GM21717 (cell line): ENCODE results near the gene RASSF9.

Experiments
- ATAC-seq: cut with Tn5 transposase; IDR thresholded peaks from one replicate; pipeline ENCODE4 v1.9.1; 2021; ENCODE audit warnings: mild to moderate bottlenecking, moderate library complexity; ENCODE audit not compliant: unreplicated experiment

RASSF9 gene

DNA sequence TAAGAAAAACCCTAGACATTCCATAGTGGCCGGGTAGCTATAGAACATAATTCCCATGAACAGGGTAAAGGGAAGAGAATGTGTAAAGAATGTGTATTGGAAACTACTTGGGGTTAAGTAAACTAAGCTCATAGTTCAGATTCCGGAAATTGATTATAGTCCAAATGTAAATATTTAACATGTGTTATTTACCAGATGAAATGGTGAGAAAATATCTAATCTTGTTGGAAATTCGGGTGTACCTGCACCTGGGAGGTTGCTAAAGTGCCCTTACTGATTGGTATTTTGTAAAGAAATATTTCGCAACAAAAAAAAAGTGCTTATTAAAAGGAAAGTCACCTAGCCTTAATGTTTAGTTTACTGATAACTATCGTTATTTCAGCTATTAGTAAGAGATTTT is 14.4 kb downstream of the RASSF9 start:
- ATAC-seq = no peak

DNA sequence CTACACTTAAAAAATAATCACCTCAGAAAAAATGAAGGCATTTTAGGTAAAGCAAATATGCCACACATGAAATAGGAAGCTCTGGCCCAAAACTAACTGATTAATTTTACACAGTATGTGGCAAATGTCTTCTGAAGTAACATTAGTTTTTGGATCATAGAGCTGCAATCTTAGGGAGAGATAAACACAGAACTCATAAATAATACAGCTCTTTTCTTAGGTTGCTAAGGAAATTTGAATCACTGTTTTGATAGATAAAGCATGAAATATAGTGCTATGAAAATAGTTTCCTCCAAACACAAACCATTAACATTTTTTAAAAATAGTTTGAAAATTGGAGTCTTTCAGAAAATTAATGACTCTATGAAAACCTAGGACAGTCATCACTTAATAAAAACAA is 15.0 kb downstream of the RASSF9 start:
- ATAC-seq = no peak

DNA sequence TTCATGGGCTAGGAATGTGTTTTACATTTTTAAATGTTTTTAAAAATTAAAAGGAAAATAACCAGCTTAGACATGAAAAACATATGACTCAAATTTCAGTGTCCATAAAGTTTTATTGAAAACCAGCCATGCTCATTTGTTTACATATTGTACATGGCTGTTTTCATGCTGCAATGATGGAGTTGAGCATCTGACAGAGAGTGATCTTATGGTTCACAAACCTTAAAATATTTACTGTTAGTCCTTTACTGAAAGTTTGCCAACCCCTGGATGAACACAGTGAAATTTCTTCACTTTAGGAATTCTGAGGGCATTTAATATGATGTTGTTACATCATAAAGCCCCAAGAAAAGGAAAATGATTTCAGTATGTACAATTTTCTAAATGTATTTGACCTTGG is 16.1 kb downstream of the RASSF9 start:
- ATAC-seq = no peak

DNA sequence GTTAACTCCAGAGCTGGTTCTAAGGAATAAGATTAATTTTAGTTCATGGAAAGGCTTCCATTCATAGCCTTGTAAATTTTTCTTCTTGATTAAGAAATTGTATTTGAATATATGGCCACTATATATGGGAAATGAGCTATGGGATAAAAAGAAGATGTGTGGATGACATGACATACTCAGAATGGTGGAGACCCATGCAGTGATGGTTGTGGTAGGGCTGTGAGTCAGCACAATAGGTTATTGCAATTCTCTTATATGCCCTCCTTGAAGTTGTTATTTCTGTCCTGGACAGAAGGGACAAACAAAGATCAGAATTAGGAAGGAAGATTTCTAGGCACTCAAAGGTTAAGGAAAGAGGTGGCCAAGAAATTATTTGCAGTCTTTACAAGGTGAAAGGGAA is 21.5 kb downstream of the RASSF9 start:
- ATAC-seq = no peak

DNA sequence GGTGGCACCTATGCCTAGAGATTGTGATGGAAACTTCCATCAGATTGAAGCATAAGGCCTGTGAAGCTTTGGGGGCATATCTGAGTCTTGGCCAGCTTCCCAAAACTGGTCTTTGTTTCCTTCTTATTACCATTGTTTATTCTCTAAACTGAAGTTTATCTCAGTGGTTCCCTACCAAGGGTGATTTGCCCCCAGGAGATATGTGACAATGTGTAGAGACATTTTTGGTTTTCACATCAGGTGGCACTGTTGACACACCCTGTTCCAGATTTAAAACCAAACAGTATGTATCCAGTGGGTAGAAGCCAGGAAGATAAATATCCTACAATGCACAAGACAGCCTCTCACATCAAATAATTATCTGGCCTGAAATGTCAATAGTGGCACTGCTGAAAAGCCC is 22.1 kb downstream of the RASSF9 start:
- no peak for ATAC-seq

DNA sequence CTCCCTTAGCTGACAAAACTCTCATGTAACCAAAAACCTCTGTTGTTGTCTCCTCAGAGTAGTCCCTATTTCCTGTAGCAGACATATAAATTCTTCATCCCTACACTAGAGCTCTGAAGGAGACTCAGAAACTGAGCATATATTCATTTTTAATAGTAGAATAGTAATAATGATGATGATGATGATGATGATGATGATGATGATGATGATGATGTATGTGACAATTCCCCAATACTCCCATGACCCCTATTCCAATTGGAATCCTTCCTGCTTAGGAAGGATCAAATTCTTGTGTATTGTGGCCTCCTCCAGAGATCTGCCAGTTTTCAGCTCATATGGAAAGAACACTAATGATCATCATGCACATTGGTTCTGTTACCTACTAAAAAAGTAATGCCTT is 26.7 kb downstream of the RASSF9 start:
- no peak for ATAC-seq

DNA sequence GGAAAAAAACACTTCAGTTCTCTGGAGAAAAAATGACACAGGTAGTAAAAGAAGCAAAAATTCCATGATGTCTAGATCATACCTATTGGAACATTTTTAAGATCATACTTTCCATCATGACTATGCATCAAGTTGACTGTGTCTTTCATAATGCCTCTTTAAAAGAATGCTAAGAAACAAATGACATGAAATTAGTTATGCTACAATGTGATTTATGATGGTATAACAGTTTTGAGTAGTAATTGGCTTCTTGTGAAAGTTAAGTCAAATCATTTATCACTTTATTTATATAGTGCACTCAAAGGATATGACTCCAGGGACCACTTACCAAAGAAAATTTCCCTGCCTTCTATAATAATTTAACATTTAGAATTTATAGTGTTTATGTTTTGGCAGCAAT is 28.5 kb downstream of the RASSF9 start:
- ATAC-seq = no peak

DNA sequence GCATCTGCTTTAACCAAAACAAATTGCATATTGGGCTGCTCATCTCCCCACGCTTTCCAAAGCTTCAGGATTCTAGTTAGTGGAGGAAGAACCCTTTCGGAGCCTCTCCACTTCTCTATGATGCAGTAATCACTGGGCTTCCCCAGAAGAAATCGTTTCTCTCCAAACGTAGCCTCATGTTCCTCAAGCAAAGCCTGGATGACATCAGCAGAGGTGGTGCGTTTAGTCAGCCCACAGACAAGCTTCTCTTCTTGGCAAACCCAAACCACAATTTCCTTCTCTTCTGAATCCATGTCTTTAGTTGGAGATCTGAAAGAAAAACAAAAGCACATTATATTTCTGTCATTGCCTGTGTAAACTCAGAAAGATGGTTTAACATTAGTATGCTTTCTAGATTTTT is 30.6 kb downstream of the RASSF9 start:
- no peak for ATAC-seq

DNA sequence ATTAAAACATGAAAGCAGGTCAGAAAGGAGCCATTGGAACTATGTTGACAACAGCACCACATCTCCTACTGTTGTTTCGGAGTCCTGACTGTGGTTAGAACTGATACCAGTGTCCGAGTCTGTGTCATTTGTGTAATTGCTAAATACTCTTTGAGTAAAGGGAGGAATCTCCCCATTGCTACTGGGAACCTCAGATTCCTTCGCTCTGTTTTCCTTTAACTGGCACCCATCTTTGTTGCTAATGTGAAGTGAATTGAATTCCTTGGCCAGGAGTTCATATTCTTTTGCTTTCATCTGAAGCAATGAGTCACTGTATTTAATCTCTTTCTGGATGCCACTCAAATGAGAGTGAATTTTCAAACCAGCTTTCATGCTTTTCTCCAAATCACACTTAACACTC is 31.5 kb downstream of the RASSF9 start:
- ATAC-seq = no peak

DNA sequence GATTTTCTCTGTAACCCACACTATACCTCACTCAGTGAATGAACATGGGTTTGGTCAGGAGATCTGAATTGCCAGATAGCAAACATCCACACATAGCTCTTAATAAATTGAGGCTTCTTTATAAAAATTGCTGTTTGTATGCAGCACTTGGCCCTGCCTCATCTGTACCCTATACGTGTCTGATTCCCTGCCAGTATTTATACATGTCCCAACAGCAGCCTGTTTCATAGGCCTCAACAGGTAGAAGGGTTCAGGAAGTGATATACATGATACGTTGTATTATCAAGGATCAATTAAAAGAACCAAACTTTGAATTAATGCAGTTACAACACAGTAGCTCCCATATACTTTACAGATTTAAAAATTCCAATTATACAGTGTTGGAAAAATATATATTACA is 32.3 kb downstream of the RASSF9 start:
- no peak for ATAC-seq

DNA sequence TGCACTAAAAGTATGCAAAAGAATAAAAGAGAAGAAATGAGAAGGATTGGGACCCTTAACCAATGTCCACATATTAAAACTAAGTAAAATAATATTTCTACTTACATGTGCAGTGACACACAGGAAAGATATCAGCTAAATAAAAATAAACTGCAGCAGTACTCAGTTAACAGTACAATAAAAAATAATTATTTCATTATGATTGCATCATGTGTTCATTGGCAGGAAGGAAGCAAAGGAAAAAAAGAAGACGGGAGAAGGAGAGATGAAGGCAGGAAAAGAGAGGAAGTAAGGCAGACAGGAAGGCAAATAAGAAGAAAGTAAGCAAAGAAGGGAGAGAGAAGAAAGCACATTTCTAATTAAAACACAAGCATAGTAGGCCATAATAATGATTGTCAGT is 33.0 kb downstream of the RASSF9 start:
- no peak for ATAC-seq

DNA sequence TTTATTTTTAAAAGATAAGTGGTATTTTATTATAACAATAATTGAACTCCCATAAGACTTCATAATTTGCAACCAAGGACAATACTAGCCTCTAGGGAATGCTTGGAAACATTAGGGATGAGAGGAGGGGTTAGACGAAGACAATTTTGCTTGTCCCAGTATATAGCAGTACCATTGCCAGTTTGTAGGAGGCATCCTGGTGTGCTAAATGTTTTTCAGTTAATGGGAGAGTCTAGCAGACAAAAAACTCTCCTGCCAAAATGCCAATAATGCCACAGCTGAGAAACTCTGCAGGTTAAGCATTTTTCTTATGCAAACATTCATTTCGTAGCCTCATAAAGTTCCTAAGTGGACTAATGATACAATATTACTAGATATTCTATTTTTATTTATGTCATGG is 38.1 kb downstream of the RASSF9 start:
- ATAC-seq = no peak

DNA sequence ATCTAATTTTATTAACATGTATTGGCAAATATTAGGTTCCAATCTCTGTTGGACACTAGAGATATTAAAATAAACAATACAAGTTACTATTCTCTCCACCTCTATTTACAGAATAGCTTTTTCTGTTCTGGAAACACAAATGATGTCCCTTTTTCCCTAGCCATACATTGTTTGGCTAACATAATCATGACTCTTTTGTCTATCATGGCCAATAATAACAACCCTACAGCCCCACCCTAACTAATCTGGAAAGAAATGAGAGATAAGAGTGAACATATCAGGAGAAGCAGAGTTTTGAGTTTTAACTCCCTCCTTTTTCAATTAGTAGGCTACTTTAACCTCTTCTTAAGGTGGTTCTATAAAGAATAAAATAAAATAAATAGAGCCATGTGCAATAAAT is 40.2 kb downstream of the RASSF9 start:
- ATAC-seq = no peak

DNA sequence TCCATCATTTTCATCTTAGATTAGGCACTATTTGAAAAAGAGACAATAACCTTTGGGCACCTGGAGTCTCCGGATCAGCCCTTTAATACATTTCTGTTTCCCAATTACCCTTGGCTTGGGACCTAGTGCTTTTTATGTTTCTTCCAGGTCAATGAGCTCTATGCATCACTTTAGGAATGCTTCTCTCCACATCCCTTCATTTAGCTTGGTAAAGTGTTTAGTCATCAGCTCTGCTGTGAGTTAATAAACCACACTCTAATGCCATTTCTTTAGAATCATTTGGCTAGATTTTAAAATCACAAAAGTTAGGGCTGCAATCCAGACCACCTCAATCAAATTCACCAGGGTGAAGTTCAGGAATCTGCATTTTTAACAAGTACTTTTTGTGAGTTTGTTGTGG is 41.7 kb downstream of the RASSF9 start:
- ATAC-seq = no peak

DNA sequence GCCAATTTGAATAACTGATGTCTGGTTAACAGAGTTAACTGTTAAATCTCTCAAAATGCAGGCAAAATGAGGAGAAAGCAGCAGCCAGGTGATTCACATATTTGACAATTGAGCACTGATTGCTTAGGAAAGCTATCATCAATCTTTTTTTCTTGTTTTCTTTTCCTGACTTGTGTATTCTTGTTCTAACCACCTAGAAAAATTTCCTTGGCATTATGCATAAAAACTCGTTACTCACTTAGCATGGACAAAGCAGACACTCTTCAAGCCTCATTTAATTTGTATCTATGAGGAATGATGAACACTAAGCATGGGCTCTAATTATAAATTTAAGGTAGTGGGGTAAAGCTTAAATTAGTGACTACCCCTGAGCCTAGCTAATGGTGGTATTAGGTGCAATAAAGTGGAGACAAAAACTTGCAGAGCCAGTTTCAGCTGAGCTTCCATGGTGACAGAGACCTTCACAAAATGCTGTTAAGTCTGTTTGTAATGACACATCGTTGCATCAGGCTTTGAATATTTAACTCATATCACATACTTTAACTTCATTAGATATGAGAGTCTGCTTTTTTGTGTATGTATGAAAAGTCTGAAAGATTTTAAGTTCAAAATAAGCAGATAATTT is 52.0 kb downstream of the RASSF9 start:
- no peak for ATAC-seq

DNA sequence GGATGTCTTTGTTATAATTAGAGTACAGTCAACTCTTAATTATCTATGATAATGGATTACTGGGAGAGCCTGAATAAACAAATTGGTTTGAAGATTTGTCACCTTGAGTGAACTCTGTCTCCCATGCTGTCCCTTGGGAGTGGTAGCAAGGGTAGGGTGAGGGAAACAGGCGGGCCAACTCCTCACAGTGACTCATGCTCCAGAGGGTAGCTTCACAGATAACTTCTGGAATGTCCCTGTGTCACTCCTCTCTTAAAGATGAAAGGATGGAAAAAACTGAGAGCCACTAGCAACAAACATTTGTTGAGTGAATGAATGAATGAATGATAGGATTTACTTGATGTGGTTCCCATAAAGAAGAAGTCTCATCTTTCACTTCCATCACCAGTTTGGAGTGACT is 53.5 kb downstream of the RASSF9 start:
- no peak for ATAC-seq

DNA sequence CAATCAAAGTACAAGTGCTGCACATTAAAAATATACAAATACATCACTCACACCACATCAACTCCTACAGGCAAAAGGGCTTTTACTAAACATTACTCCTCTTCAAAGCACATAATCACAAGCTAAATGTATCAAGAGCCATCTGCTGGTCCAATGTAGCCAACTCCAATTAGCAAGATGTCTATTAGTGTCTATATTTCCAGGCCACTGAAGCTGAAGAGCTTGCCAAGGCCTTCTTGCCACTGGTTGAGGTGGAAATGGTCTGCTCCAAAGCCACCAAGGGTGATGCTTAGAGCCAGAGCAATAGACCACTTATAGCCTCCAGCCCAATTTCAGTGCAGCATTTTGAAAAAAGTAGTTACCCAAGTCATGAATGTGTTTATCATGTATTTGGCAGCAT is 54.4 kb downstream of the RASSF9 start:
- no peak for ATAC-seq

DNA sequence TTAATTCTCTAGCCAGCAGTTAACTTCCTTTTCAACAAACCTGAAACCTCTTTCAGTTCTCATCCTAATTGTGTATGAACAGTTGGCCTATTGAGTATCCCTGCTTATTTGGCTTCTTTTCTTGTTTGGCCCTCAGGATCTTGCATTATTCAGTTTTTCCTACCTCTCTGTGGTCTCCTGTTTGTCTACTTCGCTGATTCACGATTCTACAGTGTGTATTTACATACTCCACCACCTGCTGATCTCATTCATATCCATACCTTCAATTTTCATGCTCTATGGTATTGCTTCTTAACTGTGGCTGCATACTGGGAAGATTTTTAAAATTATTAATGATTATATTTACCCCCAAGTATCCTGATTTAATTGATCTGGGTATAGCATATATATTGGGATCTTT is 56.4 kb downstream of the RASSF9 start:
- no peak for ATAC-seq

DNA sequence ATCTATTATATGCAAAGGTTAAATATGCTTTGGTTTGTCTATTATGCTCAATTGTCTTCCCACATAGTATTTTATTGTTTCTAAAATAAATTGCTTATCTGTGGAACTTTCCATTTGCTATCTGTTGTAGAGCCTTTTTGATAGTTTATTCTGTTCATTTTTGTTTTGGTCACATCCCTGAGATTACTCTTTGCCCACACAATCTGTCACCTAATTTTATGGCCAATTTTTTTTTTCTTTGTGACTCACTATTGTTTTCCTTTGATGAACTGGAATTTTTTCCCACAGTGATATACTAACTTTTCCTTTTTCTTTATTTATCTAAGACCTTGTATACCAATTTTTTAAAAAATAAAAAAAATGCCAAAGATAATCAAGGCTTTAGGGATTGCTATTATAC is 61.1 kb downstream of the RASSF9 start:
- no peak for ATAC-seq

DNA sequence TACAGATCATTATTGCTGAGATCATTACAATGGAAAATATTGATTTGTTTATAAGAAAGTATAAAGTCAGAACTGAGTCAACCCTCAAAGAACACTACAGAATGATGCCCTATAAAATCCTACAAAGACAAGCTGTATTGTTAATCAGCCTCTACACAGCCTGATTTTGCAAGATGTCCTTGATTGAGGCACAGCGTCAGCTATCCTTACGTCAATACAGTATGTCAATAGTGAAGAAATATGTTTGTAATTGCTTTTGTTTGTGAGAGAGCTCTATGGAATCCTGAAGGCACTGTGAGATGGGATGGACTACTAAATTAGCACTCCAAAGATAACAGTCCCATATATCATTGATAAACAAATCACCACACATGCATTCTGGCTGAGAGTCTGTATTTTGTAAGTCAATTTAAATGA is 70.7 kb downstream of the RASSF9 start:
- no peak for ATAC-seq

DNA sequence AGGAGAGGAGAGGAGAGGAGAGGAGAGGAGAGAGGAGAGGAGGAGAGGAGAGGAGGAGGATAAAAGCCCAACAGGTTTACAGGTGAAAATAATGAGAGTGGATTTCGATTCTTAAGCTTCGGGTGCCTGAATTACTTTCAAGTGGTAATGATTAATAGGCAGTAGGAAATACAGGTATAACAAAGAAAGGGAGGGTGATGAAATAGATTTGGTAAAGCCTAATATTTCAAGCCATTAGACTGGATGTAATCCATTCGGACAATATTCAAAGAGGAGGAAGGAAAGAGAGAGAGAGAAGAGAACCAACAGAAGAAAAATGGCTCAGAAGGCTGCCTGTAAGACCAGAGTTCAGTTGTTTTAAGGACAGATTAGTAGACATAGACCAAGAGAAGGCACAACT is 76.6 kb downstream of the RASSF9 start:
- ATAC-seq = no peak

DNA sequence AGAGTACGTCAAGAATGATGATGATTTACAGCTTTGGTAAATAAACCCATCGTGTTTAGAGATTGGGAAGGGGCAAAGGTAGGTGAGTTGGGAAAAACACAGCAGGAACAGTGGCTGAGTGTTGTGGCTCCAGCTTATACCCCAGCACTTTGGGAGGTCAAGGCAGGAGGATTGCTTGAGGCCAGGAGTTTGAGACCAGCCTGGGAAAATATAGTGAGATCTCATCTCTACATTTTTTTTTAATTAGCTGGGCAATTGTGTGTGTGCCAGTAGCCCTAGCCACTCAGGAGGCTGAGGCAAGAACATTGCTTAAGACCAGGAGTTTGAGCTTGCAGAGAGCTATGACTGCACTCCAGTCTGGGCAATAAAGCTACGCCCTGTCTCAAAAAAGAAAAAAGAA is 77.1 kb downstream of the RASSF9 start:
- ATAC-seq = no peak

DNA sequence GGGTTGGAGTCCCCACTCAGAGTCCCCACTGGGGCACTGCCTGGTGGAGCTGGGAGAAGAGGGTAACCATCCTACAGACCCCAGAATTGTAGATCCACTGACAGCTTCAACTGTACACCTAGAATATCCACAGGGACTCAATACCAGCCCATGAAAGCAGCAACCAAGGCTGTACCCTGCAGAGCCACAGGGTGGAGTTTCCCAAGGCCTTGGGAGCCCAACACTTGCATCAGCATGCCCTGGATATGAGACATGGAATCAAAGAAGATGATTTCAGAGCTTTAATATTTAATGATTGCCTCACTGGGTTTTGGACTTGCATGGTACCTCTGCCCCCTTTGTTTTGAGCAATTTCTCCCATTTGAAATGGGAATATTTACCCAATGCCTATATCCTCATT is 80.4 kb downstream of the RASSF9 start:
- ATAC-seq = no peak
